ENCODE data around the gene TAOK3. TPM values are rescaled to one million over a fixed set of nuclear protein-coding genes. Genes with fewer than 3 reads are reported as not detected.
A peak's percentile ranks its signal among the peaks of the same experiment; 100 is the strongest.

Gene TAOK3
- total and polyA plus RNA-seq, 9 of the 15 experiments (the other 6 are each of a cell fraction or from before 2014, with no cell fraction given), result 24.3 to 83.5 (median 47.1) TPM

DNA sequence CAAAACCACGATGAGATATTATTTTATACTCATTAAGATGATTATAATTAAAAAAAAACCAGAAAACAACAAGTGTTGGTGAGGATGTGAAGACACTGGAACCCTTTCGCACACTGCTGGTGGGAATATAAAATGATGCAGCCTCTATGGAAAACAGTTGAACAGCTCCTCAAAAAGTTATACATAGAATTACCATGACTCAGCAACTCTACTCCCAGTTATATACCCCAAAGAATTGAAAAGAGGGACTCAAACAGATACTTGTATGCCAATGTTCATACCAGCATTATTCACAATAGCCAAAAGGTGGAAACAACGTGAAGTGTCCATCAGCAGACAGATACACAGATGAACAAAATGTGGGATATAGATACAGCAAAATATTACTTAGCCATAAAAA, 53.1 kb downstream of the TAOK3 start (continued):
- peak; percentile 30; the same call in 1 of the 2 replicates for TF ChIP-seq DPF2 (IDR thresholded peaks at IDR 0.05)
- TF ChIP-seq ZNF592 (IDR thresholded peaks at IDR 0.05), result peak; percentile 49; the same call in 1 of the 2 replicates
- TF ChIP-seq ZNF316 (IDR thresholded peaks at IDR 0.05), result peak; percentile 98
- TF ChIP-seq C11orf30 (IDR thresholded peaks at IDR 0.05; ENCODE audit: low read depth), result peak; percentile 96
- TF ChIP-seq DACH1 (IDR thresholded peaks at IDR 0.05; ENCODE audit: partially characterized antibody), result peak; percentile 55
- TF ChIP-seq ARID1B (IDR thresholded peaks at IDR 0.05), result 0 out of 2 replicates have a peak, but pooled peaks have one; percentile 7
- TF ChIP-seq MEF2D (tag; conservative IDR thresholded peaks at IDR 0.05; ENCODE audit: low read depth), result no peak
- no peak for TF ChIP-seq NFRKB (IDR thresholded peaks at IDR 0.05; ENCODE audit: low read depth)

DNA sequence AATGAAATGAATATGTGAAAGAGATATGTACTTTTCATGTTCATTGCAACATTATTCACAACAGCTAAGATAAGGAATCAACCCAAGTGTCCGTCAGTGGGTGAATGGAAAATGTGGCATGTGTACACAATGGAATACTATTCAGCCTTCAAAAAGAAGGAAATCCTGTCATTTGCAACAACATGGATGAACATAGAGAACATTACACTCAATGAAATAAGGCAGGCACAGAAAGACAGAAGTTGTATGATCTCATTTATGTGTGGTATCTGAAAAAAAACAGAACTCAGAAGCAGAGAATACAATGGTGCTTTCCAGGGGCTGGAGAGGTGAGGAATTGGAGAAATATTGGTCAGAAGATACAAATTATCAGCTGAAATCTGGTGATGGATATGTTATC, 54.0 kb downstream of the TAOK3 start:
- FAIRE-seq, result no peak
- Histone ChIP-seq H3K4me1 (replicated peaks in 1 of 2; ENCODE audit: control insufficient read depth in 2 of 2, insufficient read depth in 2 of 2, low read length in 2 of 2) (peaks cover 4 to 6% of the 10 kb centered on the region in 2 experiments; a peak in 3 of 5 replicates), H3K79me2 (ENCODE audit: control insufficient read depth, insufficient read depth, low read length) (peaks cover 53% of the 10 kb centered on the region), H3K9me1 (ENCODE audit: control insufficient read depth, insufficient read depth, low read length) (no peaks in the 10 kb centered on the region), H3K4me3 (no peak overlapping the region), H3K9me3 (replicated peaks; ENCODE audit: control insufficient read depth, insufficient read depth, low read depth, low read length) (no peaks in the 10 kb centered on the region), H2AFZ (ENCODE audit: low read depth, low read length) (no peak overlapping the region), H3K4me2 (ENCODE audit: insufficient read depth, low read length) (no peak overlapping the region), H3K27me3 (ENCODE audit: control insufficient read depth in 2 of 2, insufficient read depth in 2 of 2, low read length in 2 of 2) (no peaks in the 10 kb centered on the region), H4K20me1 (replicated peaks; ENCODE audit: control insufficient read depth, insufficient read depth, low read length) (no peaks in the 10 kb centered on the region), H3K9ac (ENCODE audit: insufficient read depth in 1 of 2, low read depth in 2 of 2, low read length in 2 of 2) (no peak overlapping the region), H3K27ac (ENCODE audit: extremely low read depth, low read depth, low read length) (no peak overlapping the region), H3K36me3 (ENCODE audit: control insufficient read depth, insufficient read depth, low read length) (peaks cover 6% of the 10 kb centered on the region; the same call in 1 of the 3 replicates)
- ChIA-PET CTCF (ENCODE audit: low intra/inter-chr PET ratio) (no interaction called here), POLR2A (no interaction called here)
- no TSS peak for BruUV-seq (replicated peaks)
- no peak for DNase-seq (ENCODE audit: extremely low read depth in 1 of 4, low spot score in 3 of 4)
- in situ Hi-C loops (cut with MboI) (no loop called here), intact Hi-C loops (cut with micrococcal nuclease) (no loop called here)
- ATAC-seq, result no peak
- no peak for TF ChIP-seq HDAC8 (tag; IDR thresholded peaks at IDR 0.05)
- peak in 1 of 2 experiments; percentile 41; a peak in 2 of 4 replicates for TF ChIP-seq KDM1A (IDR thresholded peaks at IDR 0.05)
- no peak for TF ChIP-seq GATAD2B (IDR thresholded peaks at IDR 0.05; ENCODE audit: borderline replicate concordance)
- TF ChIP-seq PHB2 (IDR thresholded peaks at IDR 0.05; ENCODE audit: low read depth), result no peak
- peak; percentile 57 for TF ChIP-seq ZNF146 (CRISPR knock-in tag; IDR thresholded peaks at IDR 0.05; ENCODE audit: unreplicated experiment)
- TF ChIP-seq, protein P1, sequence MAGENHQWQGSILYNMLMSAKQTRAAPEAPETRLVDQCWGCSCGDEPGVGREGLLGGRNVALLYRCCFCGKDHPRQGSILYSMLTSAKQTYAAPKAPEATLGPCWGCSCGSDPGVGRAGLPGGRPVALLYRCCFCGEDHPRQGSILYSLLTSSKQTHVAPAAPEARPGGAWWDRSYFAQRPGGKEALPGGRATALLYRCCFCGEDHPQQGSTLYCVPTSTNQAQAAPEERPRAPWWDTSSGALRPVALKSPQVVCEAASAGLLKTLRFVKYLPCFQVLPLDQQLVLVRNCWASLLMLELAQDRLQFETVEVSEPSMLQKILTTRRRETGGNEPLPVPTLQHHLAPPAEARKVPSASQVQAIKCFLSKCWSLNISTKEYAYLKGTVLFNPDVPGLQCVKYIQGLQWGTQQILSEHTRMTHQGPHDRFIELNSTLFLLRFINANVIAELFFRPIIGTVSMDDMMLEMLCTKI (IDR thresholded peaks at IDR 0.05; ENCODE audit: partially characterized antibody), result no peak
- peak; percentile 64 for TF ChIP-seq RBM25 (IDR thresholded peaks at IDR 0.05; ENCODE audit: low read depth, low read length, severe bottlenecking)
- peak; percentile 57; the same call in 1 of the 2 replicates for TF ChIP-seq BCOR (IDR thresholded peaks at IDR 0.05)
- TF ChIP-seq ADNP (tag; IDR thresholded peaks at IDR 0.05), result peak; percentile 20; the same call in 1 of the 2 replicates
- 93% methylated on average over 1 of the region's 1 CpG for WGBS (ENCODE audit: insufficient coverage, low coverage, missing lambda C conversion rate)

Data from K562 (cell line).